Measurements from ENCODE around the gene COQ9. TPM values are rescaled to one million over a fixed set of nuclear protein-coding genes. Genes with fewer than 3 reads are reported as not detected.

The COQ9 gene
- total and polyA plus RNA-seq, 7 donors = 61.4 to 154 (median 74.5) TPM

GRCh38 chr16:57485091-57485915, 38.0 kb downstream of the COQ9 start:
- H3K27me3 ChIP-seq = no peaks in the 10 kb centered on the region
- no peak for DNase-seq
- WGBS, 2 donors = 47 to 68% methylated on average over 14 of the region's 14 CpGs

DNA sequence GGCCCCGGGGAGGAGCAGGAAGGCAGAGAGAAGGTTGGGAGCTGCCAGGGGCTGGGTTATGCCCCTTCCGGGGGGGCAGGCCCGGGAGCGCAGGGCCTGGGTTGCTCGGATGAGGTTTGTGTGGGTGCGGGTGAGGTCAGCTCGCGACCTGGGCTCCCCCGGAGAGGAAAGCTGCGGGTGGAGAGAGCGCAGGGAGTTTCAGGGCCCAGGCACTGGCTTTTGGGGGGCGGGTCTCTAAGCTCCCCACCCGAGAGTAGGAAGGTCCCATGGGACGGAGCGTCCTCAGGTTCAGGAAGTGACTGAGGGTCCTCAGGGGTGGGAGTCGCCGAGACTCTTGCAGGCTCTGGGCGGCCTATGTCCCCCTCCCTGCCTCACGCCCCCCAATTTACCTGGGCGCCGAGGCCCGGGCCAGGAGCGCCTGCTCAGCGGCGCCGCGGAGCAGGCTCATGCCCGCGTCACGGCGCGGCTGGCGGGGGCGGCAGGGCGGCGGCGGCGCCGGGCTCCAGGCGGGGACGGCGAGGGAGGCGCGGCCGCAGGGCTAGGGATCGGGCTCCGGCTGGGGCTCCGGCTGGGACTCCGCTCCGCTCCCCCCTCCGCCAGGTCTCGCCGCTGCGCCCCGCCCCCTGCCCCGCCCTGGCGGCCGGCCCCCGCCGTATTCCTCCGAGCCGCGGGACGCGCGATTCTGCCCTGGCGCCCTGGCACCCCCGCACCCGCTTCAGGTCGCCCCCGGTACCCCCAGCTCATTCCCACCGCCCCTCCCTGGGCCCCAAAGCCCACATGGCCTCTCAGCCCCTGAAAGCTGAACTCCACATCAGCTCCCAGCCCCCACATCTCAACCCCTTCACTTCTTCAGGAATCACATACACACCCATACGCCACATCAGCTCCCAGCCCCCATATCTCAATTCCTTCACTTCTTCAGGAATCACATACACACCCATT, 38.9 kb downstream of the COQ9 start, which contains the start of gene DOK4:
DOK4 (minus strand) TSS at position 578 of the 942 bp plus-strand sequence. CDS start 6,986 bp downstream, outside the sequence.
- Histone ChIP-seq H3K27me3 (no peaks in the 10 kb centered on the region), H3K4me1 (peaks cover 0 to 22% (median 13%) of the 10 kb centered on the region in 4 donors), H3K27ac (peak within 1 kb of the TSS; percentile 51 to 73 (median 64)), H3K36me3 (no peaks in the 10 kb centered on the region), H3K4me3 (peak within 1 kb of the TSS; percentile 62 to 70 (median 64)), H3K9me3 (no peaks in the 10 kb centered on the region)
- TF ChIP-seq EP300 (IDR thresholded peaks at IDR 0.05) = no peak
- TF ChIP-seq, protein P1, sequence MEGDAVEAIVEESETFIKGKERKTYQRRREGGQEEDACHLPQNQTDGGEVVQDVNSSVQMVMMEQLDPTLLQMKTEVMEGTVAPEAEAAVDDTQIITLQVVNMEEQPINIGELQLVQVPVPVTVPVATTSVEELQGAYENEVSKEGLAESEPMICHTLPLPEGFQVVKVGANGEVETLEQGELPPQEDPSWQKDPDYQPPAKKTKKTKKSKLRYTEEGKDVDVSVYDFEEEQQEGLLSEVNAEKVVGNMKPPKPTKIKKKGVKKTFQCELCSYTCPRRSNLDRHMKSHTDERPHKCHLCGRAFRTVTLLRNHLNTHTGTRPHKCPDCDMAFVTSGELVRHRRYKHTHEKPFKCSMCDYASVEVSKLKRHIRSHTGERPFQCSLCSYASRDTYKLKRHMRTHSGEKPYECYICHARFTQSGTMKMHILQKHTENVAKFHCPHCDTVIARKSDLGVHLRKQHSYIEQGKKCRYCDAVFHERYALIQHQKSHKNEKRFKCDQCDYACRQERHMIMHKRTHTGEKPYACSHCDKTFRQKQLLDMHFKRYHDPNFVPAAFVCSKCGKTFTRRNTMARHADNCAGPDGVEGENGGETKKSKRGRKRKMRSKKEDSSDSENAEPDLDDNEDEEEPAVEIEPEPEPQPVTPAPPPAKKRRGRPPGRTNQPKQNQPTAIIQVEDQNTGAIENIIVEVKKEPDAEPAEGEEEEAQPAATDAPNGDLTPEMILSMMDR (IDR thresholded peaks at IDR 0.05) = no peak
- TF ChIP-seq POLR2AphosphoS5 (IDR thresholded peaks at IDR 0.05) = no peak
- TF ChIP-seq POLR2A (IDR thresholded peaks at IDR 0.05) = no peak
- intact Hi-C loops (cut with DNase I) = loop anchor here (2.0 kb wide), 1 partner anchor 51 kb away; the partner anchor contains the start of gene CCDC102A
- 1 to 2% methylated on average over 73 of the region's 73 CpGs for WGBS, 2 donors
- DNase-seq = peak; percentile 88

More at GRCh38 chr16:57485091-57485915, 38.0 kb downstream of the COQ9 start:
- Histone ChIP-seq H3K4me3 (peak overlapping the region; percentile 62 to 70 (median 64)), H3K36me3 (no peaks in the 10 kb centered on the region), H3K27ac (peak overlapping the region; percentile 51 to 73 (median 64)), H3K4me1 (peaks cover 0 to 24% (median 14%) of the 10 kb centered on the region in 4 donors), H3K9me3 (no peaks in the 10 kb centered on the region)
- intact Hi-C loops (cut with DNase I) = no loop called here
- TF ChIP-seq EP300 (IDR thresholded peaks at IDR 0.05) = no peak
- TF ChIP-seq, protein P1 (IDR thresholded peaks at IDR 0.05) = no peak
- TF ChIP-seq POLR2A (IDR thresholded peaks at IDR 0.05) = no peak
- no peak for TF ChIP-seq POLR2AphosphoS5 (IDR thresholded peaks at IDR 0.05)

GRCh38 chr16:57486858-57487834, 39.9 kb downstream of the COQ9 start:
- intact Hi-C loops (cut with DNase I) = loop anchor here (2.0 kb wide), 1 partner anchor 50 kb away; the partner anchor contains the start of gene CCDC102A
- no peaks in the 10 kb centered on the region for H3K36me3 ChIP-seq
- WGBS, 2 donors = 90 to 91% methylated on average over 8 of the region's 8 CpGs
- H3K4me1 ChIP-seq = peaks cover 0 to 22% (median 13%) of the 10 kb centered on the region in 4 donors
- peak overlapping the region; percentile 31 to 72 (median 61) for H3K27ac ChIP-seq
- peak overlapping the region; percentile 31 to 70 (median 62) for H3K4me3 ChIP-seq
- DNase-seq = no peak
- no peak for TF ChIP-seq POLR2AphosphoS5 (IDR thresholded peaks at IDR 0.05)
- TF ChIP-seq POLR2A (IDR thresholded peaks at IDR 0.05) = no peak
- TF ChIP-seq, protein P1 (IDR thresholded peaks at IDR 0.05) = no peak
- TF ChIP-seq EP300 (IDR thresholded peaks at IDR 0.05) = no peak
- no peaks in the 10 kb centered on the region for H3K9me3 ChIP-seq
- no peaks in the 10 kb centered on the region for H3K27me3 ChIP-seq

- H3K27ac ChIP-seq = no peak overlapping the region
- no peaks in the 10 kb centered on the region for H3K27me3 ChIP-seq
- peaks cover 0 to 22% (median 13%) of the 10 kb centered on the region in 4 donors for H3K4me1 ChIP-seq
- no peaks in the 10 kb centered on the region for H3K9me3 ChIP-seq
- 83 to 94% methylated on average over 5 of the region's 5 CpGs for WGBS, 2 donors
- H3K36me3 ChIP-seq = no peaks in the 10 kb centered on the region
- intact Hi-C loops (cut with DNase I) = no loop called here
- H3K4me3 ChIP-seq = no peak overlapping the region
- TF ChIP-seq POLR2A (IDR thresholded peaks at IDR 0.05) = no peak
- no peak for DNase-seq
These were observed 42.0 kb downstream of the COQ9 start for GRCh38 chr16:57489229-57489628.
